Gastrocnemius medialis (tissue), 4 donors: ENCODE results near the gene TMEM164.

Experiments
- CTCF ChIP-seq, 5 experiments: fragments of 450-650 bp in 3 of 5; fragments of 200-600 bp in 2 of 5; sonication (generic) in 2 of 5; IDR thresholded peaks in 4 of 5; conservative IDR thresholded peaks in 1 of 5; 1 replicate in 4 of 5; 2 replicates in 1 of 5; pipeline ENCODE4 v1.5.1; 2016 to 2019; ENCODE audit warnings: antibody characterized with exemption in 5 of 5, mild to moderate bottlenecking in 3 of 5, moderate library complexity in 3 of 5
- POLR2A ChIP-seq, 2 donors: fragments of 450-650 bp; IDR thresholded peaks; one replicate each; pipeline ENCODE4 v1.6.1; 2017; ENCODE audit warnings: antibody characterized with exemption in 2 of 2, mild to moderate bottlenecking in 2 of 2, moderate library complexity in 2 of 2

DNA sequence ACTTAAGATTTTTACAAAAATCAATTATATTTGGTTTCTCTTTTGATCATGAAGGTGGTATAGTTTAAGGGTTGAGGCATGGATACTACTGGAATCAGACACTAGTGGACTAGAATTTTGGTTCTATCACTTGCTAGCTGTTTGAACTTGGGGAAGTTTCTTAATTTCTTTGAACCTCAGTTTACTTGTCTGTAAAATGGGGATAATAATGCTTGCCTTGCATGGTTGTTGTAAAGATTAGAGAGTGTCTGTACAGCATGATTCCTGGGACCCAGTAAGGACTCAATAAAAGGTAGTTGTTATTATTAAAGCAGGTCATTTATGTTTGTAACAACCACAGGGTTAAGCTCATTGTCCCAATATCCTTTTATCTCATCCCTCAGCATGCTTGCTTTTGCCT lies 36.0 kb downstream of the TMEM164 start:
- TF ChIP-seq CTCF (IDR thresholded peaks at IDR 0.05 in 4 of 5, conservative IDR thresholded peaks at IDR 0.05 in 1 of 5) (no peak), POLR2A (IDR thresholded peaks at IDR 0.05) (no peak)
